WERI-Rb-1 (cell line): ENCODE measurements around the gene SDK2.

Source experiments
- DNase-seq: peaks from one replicate; pipeline ENCODE4 v3.0.0-alpha.2; 2020
- H3K27ac ChIP-seq: fragments of 250-450 bp; sonication (Bioruptor Pico); 2 replicates; pipeline ENCODE4 v1.5.1; 2020; ENCODE audit warnings: mild to moderate bottlenecking, moderate library complexity
- H3K27me3 ChIP-seq: fragments of 250-450 bp; sonication (Bioruptor Pico); 2 replicates; pipeline ENCODE4 v1.5.1; 2021; ENCODE audit warnings: mild to moderate bottlenecking, low read depth, moderate library complexity; ENCODE audit not compliant: insufficient read depth, severe bottlenecking
- H3K36me3 ChIP-seq: fragments of 250-450 bp; sonication (Bioruptor Pico); 2 replicates; pipeline ENCODE4 v1.5.1; 2020; ENCODE audit warnings: mild to moderate bottlenecking, moderate library complexity
- H3K4me3 ChIP-seq: 2 replicates; pipeline ENCODE4 v1.5.1; 2011; ENCODE audit warnings: low read depth, mild to moderate bottlenecking, control low read depth, low read length
- H3K9me3 ChIP-seq: fragments of 250-450 bp; sonication (Bioruptor Pico); 2 replicates; pipeline ENCODE4 v1.5.1; 2021; ENCODE audit warnings: mild to moderate bottlenecking, moderate library complexity; ENCODE audit not compliant: severe bottlenecking
- CTCF ChIP-seq: IDR thresholded peaks from 2 replicates; pipeline ENCODE4 v1.5.1; 2011; ENCODE audit warnings: low read depth, mild to moderate bottlenecking, control low read depth, inconsistent platforms, low read length

Gene SDK2

GRCh38 chr17:73493956-73494926, 150.0 kb downstream of the SDK2 start:
- no peak overlapping the region for H3K4me3 ChIP-seq

GRCh38 chr17:73492821-73493814, 151.1 kb downstream of the SDK2 start:
- H3K27ac ChIP-seq, result peak overlapping the region; percentile 34; the same call in 1 of the 2 replicates
- TF ChIP-seq CTCF, result no peak
- H3K27me3 ChIP-seq, result no peaks in the 10 kb centered on the region
- H3K36me3 ChIP-seq, result peaks cover 7% of the 10 kb centered on the region
- DNase-seq, result no peak
- peaks cover 2% of the 10 kb centered on the region for H3K9me3 ChIP-seq
- no peak overlapping the region for H3K4me3 ChIP-seq

More at GRCh38 chr17:73493956-73494926, 150.0 kb downstream of the SDK2 start:
- Histone ChIP-seq H3K27me3 (no peaks in the 10 kb centered on the region), H3K27ac (no peak overlapping the region), H3K36me3 (peaks cover 10% of the 10 kb centered on the region), H3K9me3 (peaks cover 2% of the 10 kb centered on the region)
- no peak for DNase-seq
- no peak for TF ChIP-seq CTCF

- H3K27me3 ChIP-seq, result no peaks in the 10 kb centered on the region
- no peak for TF ChIP-seq CTCF
- H3K27ac ChIP-seq, result peak overlapping the region; percentile 34; the same call in 1 of the 2 replicates
- peaks cover 2% of the 10 kb centered on the region for H3K9me3 ChIP-seq
- peak; percentile 39 for DNase-seq
- peaks cover 7% of the 10 kb centered on the region for H3K36me3 ChIP-seq
- H3K4me3 ChIP-seq, result no peak overlapping the region
These were observed 152.0 kb downstream of the SDK2 start for GRCh38 chr17:73492125-73492820.

GRCh38 chr17:73491648-73492047, 152.6 kb downstream of the SDK2 start:
- Histone ChIP-seq H3K27me3 (no peaks in the 10 kb centered on the region), H3K27ac (no peak overlapping the region), H3K9me3 (peaks cover 2% of the 10 kb centered on the region), H3K36me3 (peaks cover 7% of the 10 kb centered on the region), H3K4me3 (no peak overlapping the region)
- TF ChIP-seq CTCF, result no peak
- DNase-seq, result no peak

GRCh38 chr17:73490851-73491250, 153.4 kb downstream of the SDK2 start:
- Histone ChIP-seq H3K36me3 (peaks cover 6% of the 10 kb centered on the region), H3K9me3 (peaks cover 2% of the 10 kb centered on the region), H3K27me3 (no peaks in the 10 kb centered on the region), H3K4me3 (no peak overlapping the region), H3K27ac (no peak overlapping the region)
- no peak for TF ChIP-seq CTCF
- no peak for DNase-seq
